ENCODE measurements around the gene MAML3.

Gene MAML3

GRCh38 chr4:139977838-139978609 is 176.0 kb downstream of the MAML3 start:
- DNase-seq (ENCODE audit: low read depth in 1 of 2, low spot score in 1 of 2), result peak in 1 of 2 experiments; percentile 14
- H3K27me3 ChIP-seq (ENCODE audit: insufficient read depth, poor library complexity, severe bottlenecking), result no peaks in the 10 kb centered on the region
- TF ChIP-seq SPI1 (IDR thresholded peaks at IDR 0.05; ENCODE audit: borderline replicate concordance, low read depth) (peak; percentile 50; the same call in 1 of the 2 replicates), GABPA (IDR thresholded peaks at IDR 0.05; ENCODE audit: low read depth) (no peak)
- no peak overlapping the region for H3K4me3 ChIP-seq (replicated peaks; ENCODE audit: insufficient read depth, low read length)
- 0 out of 2 replicates have a peak overlapping the region, but pooled peaks have one; percentile 77 for H3K27ac ChIP-seq (replicated peaks)

GRCh38 chr4:139975830-139976272 is 178.1 kb downstream of the MAML3 start:
- Histone ChIP-seq H3K4me3 (replicated peaks; ENCODE audit: insufficient read depth, low read length) (no peak overlapping the region), H3K27me3 (ENCODE audit: insufficient read depth, poor library complexity, severe bottlenecking) (no peaks in the 10 kb centered on the region), H3K27ac (replicated peaks) (peak overlapping the region; percentile 77)
- peak; percentile 38 to 57 for DNase-seq (ENCODE audit: low read depth in 1 of 2, low spot score in 1 of 2)
- peak; percentile 94 for TF ChIP-seq SPI1 (IDR thresholded peaks at IDR 0.05; ENCODE audit: borderline replicate concordance, low read depth)
- no peak for TF ChIP-seq POLR2AphosphoS5 (IDR thresholded peaks at IDR 0.05; ENCODE audit: low read depth)
- TF ChIP-seq, protein P1, sequence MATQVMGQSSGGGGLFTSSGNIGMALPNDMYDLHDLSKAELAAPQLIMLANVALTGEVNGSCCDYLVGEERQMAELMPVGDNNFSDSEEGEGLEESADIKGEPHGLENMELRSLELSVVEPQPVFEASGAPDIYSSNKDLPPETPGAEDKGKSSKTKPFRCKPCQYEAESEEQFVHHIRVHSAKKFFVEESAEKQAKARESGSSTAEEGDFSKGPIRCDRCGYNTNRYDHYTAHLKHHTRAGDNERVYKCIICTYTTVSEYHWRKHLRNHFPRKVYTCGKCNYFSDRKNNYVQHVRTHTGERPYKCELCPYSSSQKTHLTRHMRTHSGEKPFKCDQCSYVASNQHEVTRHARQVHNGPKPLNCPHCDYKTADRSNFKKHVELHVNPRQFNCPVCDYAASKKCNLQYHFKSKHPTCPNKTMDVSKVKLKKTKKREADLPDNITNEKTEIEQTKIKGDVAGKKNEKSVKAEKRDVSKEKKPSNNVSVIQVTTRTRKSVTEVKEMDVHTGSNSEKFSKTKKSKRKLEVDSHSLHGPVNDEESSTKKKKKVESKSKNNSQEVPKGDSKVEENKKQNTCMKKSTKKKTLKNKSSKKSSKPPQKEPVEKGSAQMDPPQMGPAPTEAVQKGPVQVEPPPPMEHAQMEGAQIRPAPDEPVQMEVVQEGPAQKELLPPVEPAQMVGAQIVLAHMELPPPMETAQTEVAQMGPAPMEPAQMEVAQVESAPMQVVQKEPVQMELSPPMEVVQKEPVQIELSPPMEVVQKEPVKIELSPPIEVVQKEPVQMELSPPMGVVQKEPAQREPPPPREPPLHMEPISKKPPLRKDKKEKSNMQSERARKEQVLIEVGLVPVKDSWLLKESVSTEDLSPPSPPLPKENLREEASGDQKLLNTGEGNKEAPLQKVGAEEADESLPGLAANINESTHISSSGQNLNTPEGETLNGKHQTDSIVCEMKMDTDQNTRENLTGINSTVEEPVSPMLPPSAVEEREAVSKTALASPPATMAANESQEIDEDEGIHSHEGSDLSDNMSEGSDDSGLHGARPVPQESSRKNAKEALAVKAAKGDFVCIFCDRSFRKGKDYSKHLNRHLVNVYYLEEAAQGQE (IDR thresholded peaks at IDR 0.05; ENCODE audit: insufficient replicate concordance, low read depth), result no peak

DNA sequence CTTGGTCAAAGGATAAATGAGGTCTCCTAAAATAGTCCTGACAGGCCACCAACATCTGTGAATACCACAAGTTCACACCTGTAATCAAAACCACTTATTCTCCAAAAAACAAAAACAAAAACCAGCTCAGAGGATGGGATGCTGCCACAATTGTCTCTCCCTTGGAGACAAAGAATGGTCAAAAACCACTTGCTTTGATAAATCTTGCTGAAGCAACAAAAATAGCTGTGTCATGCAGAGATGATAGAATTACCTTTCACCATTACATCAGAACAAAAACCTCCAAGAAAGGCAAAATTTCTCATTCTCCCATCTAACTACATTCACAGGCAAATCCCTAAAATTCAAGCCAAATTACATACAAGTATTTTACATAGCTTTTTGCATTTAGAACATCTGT is 180.4 kb downstream of the MAML3 start:
- Histone ChIP-seq H3K4me3 (replicated peaks; ENCODE audit: insufficient read depth, low read length) (no peak overlapping the region), H3K27me3 (ENCODE audit: insufficient read depth, poor library complexity, severe bottlenecking) (no peaks in the 10 kb centered on the region), H3K27ac (replicated peaks) (no peak overlapping the region)
- DNase-seq (ENCODE audit: low read depth in 1 of 2, low spot score in 1 of 2), result no peak
- TF ChIP-seq, protein P1 (IDR thresholded peaks at IDR 0.05; ENCODE audit: insufficient replicate concordance, low read depth), result no peak
- no peak for TF ChIP-seq GABPA (IDR thresholded peaks at IDR 0.05; ENCODE audit: low read depth)
- TF ChIP-seq POLR2AphosphoS5 (IDR thresholded peaks at IDR 0.05; ENCODE audit: low read depth), result no peak
- no peak for TF ChIP-seq SPI1 (IDR thresholded peaks at IDR 0.05; ENCODE audit: borderline replicate concordance, low read depth)
- TF ChIP-seq CTCF (IDR thresholded peaks at IDR 0.05; ENCODE audit: insufficient read depth, low read length), result no peak

- Histone ChIP-seq H3K27me3 (ENCODE audit: insufficient read depth, poor library complexity, severe bottlenecking) (no peaks in the 10 kb centered on the region), H3K27ac (replicated peaks) (no peak overlapping the region), H3K4me3 (replicated peaks; ENCODE audit: insufficient read depth, low read length) (no peak overlapping the region)
- DNase-seq (ENCODE audit: low read depth in 1 of 2, low spot score in 1 of 2), result no peak
- TF ChIP-seq GABPA (IDR thresholded peaks at IDR 0.05; ENCODE audit: low read depth) (no peak), POLR2AphosphoS5 (IDR thresholded peaks at IDR 0.05; ENCODE audit: low read depth) (no peak), CTCF (IDR thresholded peaks at IDR 0.05; ENCODE audit: insufficient read depth, low read length) (no peak), SPI1 (IDR thresholded peaks at IDR 0.05; ENCODE audit: borderline replicate concordance, low read depth) (no peak)
- TF ChIP-seq, protein P1 (IDR thresholded peaks at IDR 0.05; ENCODE audit: insufficient replicate concordance, low read depth), result no peak
Measured at GRCh38 chr4:139973015-139973414, 181.0 kb downstream of the MAML3 start.

All from HL-60 (cell line).